ENCODE measurements around the gene FGD3. TPM values are rescaled to one million over a fixed set of nuclear protein-coding genes. Genes with fewer than 3 reads are reported as not detected.

FGD3 gene
- polyA plus RNA-seq, 1 donor (not counting 4 experiments of a cell fraction or from before 2014, with no cell fraction given), result 0.21 TPM

- H3K4me2 ChIP-seq (ENCODE audit: control insufficient read depth, extremely low read depth, insufficient read depth, low read depth, low read length), result no peak overlapping the region
- DNase-seq (ENCODE audit: low read depth, low spot score) (no peak), FAIRE-seq (no peak)
- H3K9me3 ChIP-seq (ENCODE audit: control insufficient read depth, low read depth, low read length), result no peaks in the 10 kb centered on the region
- peaks cover 4% of the 10 kb centered on the region for H3K27me3 ChIP-seq (ENCODE audit: control insufficient read depth, extremely low read depth, insufficient read depth, low read length)
- dilution Hi-C loops (cut with MboI; ENCODE audit: extremely low pct_ligation_motif_present, low sequenced_read_pairs), result no loop called here
- H2AFZ ChIP-seq (ENCODE audit: control insufficient read depth, low read length), result no peak overlapping the region
- H3K9ac ChIP-seq (ENCODE audit: control insufficient read depth, extremely low read depth, insufficient read depth, low read length), result no peak overlapping the region
- H3K36me3 ChIP-seq (ENCODE audit: control insufficient read depth in 2 of 2, extremely low read depth in 1 of 2, insufficient read depth in 2 of 2, low read length in 2 of 2), result no peaks in the 10 kb centered on the region
- no peaks in the 10 kb centered on the region for H3K9me1 ChIP-seq (ENCODE audit: control insufficient read depth, extremely low read depth, insufficient read depth, low read length)
- H3K4me1 ChIP-seq (ENCODE audit: control insufficient read depth, extremely low read depth, insufficient read depth, low read length), result peaks cover 6% of the 10 kb centered on the region
- TF ChIP-seq, protein P1, sequence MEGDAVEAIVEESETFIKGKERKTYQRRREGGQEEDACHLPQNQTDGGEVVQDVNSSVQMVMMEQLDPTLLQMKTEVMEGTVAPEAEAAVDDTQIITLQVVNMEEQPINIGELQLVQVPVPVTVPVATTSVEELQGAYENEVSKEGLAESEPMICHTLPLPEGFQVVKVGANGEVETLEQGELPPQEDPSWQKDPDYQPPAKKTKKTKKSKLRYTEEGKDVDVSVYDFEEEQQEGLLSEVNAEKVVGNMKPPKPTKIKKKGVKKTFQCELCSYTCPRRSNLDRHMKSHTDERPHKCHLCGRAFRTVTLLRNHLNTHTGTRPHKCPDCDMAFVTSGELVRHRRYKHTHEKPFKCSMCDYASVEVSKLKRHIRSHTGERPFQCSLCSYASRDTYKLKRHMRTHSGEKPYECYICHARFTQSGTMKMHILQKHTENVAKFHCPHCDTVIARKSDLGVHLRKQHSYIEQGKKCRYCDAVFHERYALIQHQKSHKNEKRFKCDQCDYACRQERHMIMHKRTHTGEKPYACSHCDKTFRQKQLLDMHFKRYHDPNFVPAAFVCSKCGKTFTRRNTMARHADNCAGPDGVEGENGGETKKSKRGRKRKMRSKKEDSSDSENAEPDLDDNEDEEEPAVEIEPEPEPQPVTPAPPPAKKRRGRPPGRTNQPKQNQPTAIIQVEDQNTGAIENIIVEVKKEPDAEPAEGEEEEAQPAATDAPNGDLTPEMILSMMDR (optimal IDR thresholded peaks at IDR 0.05 in 1 of 3, IDR thresholded peaks at IDR 0.05 in 1 of 3, conservative IDR thresholded peaks at IDR 0.05 in 1 of 3; ENCODE audit: extremely low read depth in 1 of 3, insufficient read depth in 2 of 3, low read length in 3 of 3), result no peak
- TF ChIP-seq EZH2 (IDR thresholded peaks at IDR 0.05; ENCODE audit: low read length), result no peak
- no peak overlapping the region for H3K4me3 ChIP-seq (ENCODE audit: control insufficient read depth in 2 of 3, extremely low read depth in 1 of 3, insufficient read depth in 2 of 3, low read depth in 1 of 3, low read length in 3 of 3)
- no peak overlapping the region for H3K27ac ChIP-seq (ENCODE audit: control insufficient read depth, insufficient read depth, low read length)
- no peaks in the 10 kb centered on the region for H3K79me2 ChIP-seq (ENCODE audit: control insufficient read depth, insufficient read depth, low read length)
- H4K20me1 ChIP-seq (ENCODE audit: control insufficient read depth, extremely low read depth, insufficient read depth, low read length), result no peaks in the 10 kb centered on the region
These were observed 2.4 kb upstream of the FGD3 start for GRCh38 chr9:92944921-92945320.

DNA sequence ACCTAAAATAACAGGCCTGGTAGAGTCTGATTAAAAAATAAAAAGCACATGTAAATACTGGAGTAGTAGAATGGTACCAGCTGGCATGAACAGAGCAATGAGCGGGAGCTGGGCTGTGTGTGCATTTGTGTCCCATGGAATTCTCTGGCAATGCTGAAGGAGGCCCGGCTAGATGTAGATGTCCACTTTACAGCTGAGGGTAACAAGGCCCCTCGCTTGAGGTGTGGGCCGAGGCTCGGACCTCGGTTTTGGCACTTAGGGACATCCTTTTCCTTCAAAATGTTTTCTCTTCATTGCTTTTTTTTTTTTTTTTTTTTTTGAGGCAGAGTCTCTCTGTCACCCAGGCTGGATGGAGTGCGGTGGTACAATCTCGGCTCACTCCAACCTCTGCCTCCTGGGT is 1.5 kb upstream of the FGD3 start:
- no peaks in the 10 kb centered on the region for H3K79me2 ChIP-seq (ENCODE audit: control insufficient read depth, insufficient read depth, low read length)
- no peaks in the 10 kb centered on the region for H3K9me1 ChIP-seq (ENCODE audit: control insufficient read depth, extremely low read depth, insufficient read depth, low read length)
- H3K9me3 ChIP-seq (ENCODE audit: control insufficient read depth, low read depth, low read length), result no peaks in the 10 kb centered on the region
- H3K36me3 ChIP-seq (ENCODE audit: control insufficient read depth in 2 of 2, extremely low read depth in 1 of 2, insufficient read depth in 2 of 2, low read length in 2 of 2), result no peaks in the 10 kb centered on the region
- dilution Hi-C loops (cut with MboI; ENCODE audit: extremely low pct_ligation_motif_present, low sequenced_read_pairs), result no loop called here
- no peak overlapping the region for H3K4me3 ChIP-seq (ENCODE audit: control insufficient read depth in 2 of 3, extremely low read depth in 1 of 3, insufficient read depth in 2 of 3, low read depth in 1 of 3, low read length in 3 of 3)
- FAIRE-seq, result no peak
- H3K9ac ChIP-seq (ENCODE audit: control insufficient read depth, extremely low read depth, insufficient read depth, low read length), result no peak overlapping the region
- TF ChIP-seq, protein P1 (optimal IDR thresholded peaks at IDR 0.05 in 1 of 3, IDR thresholded peaks at IDR 0.05 in 1 of 3, conservative IDR thresholded peaks at IDR 0.05 in 1 of 3; ENCODE audit: extremely low read depth in 1 of 3, insufficient read depth in 2 of 3, low read length in 3 of 3), result no peak
- TF ChIP-seq EZH2 (IDR thresholded peaks at IDR 0.05; ENCODE audit: low read length), result no peak
- no peak overlapping the region for H3K4me2 ChIP-seq (ENCODE audit: control insufficient read depth, extremely low read depth, insufficient read depth, low read depth, low read length)
- no peak overlapping the region for H3K27ac ChIP-seq (ENCODE audit: control insufficient read depth, insufficient read depth, low read length)
- DNase-seq (ENCODE audit: low read depth, low spot score), result no peak
- no peak overlapping the region for H2AFZ ChIP-seq (ENCODE audit: control insufficient read depth, low read length)
- H3K27me3 ChIP-seq (ENCODE audit: control insufficient read depth, extremely low read depth, insufficient read depth, low read length), result peaks cover 4% of the 10 kb centered on the region
- H4K20me1 ChIP-seq (ENCODE audit: control insufficient read depth, extremely low read depth, insufficient read depth, low read length), result no peaks in the 10 kb centered on the region
- peaks cover 13% of the 10 kb centered on the region for H3K4me1 ChIP-seq (ENCODE audit: control insufficient read depth, extremely low read depth, insufficient read depth, low read length)

Measured in keratinocyte (primary cell).